ENCODE measurements around the gene TNS3. TPM values are rescaled to one million over a fixed set of nuclear protein-coding genes. Genes with fewer than 3 reads are reported as not detected.

The TNS3 gene
- total RNA-seq, 1 experiment from 2014 or later, result 533 TPM

DNA sequence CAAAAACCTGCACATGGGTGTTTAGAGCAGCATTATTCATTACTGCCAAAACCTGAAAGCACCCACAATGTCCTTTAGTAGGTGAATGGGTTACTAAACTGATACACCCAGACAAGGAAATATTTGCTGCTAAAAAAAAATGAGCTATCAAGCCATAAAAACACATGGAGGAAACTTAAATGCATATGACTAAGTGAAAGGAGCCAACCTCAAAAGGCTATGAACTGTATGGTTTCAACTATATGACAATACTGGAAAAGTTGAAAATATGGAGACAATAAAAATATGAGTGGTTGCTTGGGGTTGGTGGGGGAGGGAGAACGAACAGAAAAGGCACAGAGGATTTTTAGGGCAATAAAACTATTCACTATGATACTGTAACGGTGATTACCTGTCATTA is 291.0 kb downstream of the TNS3 start:
- no peak overlapping the region for H3K4me3 ChIP-seq (ENCODE audit: low read depth in 2 of 2, low read length in 2 of 2)

DNA sequence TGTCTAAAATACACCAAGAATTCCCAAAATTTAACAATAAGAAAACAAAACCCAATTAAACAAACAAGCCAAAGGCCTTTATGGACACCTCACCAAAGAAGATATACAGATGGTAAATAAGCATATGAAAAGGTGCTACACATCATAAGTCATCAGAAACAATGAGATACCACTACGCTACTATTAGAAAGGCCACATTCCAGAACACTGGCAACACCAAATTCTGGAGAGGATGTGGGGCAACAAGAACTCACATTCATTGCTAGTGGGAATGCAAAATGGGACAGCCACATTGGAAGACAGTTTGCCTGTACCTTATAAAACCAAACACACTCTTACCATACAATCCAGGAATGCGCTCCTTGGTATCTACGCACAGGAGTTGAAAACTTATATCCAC is 291.4 kb downstream of the TNS3 start:
- intact Hi-C loops (cut with micrococcal nuclease; ENCODE audit: unreplicated experiment), result no loop called here
- no peak for ATAC-seq
- Histone ChIP-seq H3K36me3 (ENCODE audit: control insufficient read depth, insufficient read depth, low read length) (peaks cover 96% of the 10 kb centered on the region), H3K4me3 (ENCODE audit: low read depth in 2 of 2, low read length in 2 of 2) (no peak overlapping the region), H3K27me3 (ENCODE audit: control insufficient read depth, insufficient read depth, low read length) (no peaks in the 10 kb centered on the region), H3K9me3 (ENCODE audit: control insufficient read depth, insufficient read depth, low read depth, low read length) (no peaks in the 10 kb centered on the region), H3K4me1 (ENCODE audit: control insufficient read depth, insufficient read depth, low read length) (peaks cover 44% of the 10 kb centered on the region), H3K27ac (ENCODE audit: low read length) (no peak overlapping the region)
- TF ChIP-seq POLR2AphosphoS5 (IDR thresholded peaks at IDR 0.05; ENCODE audit: low read depth, low read length), result no peak
- no peak for TF ChIP-seq SIN3A (IDR thresholded peaks at IDR 0.05; ENCODE audit: borderline replicate concordance, insufficient read depth, low read depth, low read length)
- TF ChIP-seq, protein P1, sequence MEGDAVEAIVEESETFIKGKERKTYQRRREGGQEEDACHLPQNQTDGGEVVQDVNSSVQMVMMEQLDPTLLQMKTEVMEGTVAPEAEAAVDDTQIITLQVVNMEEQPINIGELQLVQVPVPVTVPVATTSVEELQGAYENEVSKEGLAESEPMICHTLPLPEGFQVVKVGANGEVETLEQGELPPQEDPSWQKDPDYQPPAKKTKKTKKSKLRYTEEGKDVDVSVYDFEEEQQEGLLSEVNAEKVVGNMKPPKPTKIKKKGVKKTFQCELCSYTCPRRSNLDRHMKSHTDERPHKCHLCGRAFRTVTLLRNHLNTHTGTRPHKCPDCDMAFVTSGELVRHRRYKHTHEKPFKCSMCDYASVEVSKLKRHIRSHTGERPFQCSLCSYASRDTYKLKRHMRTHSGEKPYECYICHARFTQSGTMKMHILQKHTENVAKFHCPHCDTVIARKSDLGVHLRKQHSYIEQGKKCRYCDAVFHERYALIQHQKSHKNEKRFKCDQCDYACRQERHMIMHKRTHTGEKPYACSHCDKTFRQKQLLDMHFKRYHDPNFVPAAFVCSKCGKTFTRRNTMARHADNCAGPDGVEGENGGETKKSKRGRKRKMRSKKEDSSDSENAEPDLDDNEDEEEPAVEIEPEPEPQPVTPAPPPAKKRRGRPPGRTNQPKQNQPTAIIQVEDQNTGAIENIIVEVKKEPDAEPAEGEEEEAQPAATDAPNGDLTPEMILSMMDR (IDR thresholded peaks at IDR 0.05), result no peak
- TF ChIP-seq TCF7L2 (IDR thresholded peaks at IDR 0.05; ENCODE audit: low read depth, low read length), result no peak
- TF ChIP-seq, protein P2, sequence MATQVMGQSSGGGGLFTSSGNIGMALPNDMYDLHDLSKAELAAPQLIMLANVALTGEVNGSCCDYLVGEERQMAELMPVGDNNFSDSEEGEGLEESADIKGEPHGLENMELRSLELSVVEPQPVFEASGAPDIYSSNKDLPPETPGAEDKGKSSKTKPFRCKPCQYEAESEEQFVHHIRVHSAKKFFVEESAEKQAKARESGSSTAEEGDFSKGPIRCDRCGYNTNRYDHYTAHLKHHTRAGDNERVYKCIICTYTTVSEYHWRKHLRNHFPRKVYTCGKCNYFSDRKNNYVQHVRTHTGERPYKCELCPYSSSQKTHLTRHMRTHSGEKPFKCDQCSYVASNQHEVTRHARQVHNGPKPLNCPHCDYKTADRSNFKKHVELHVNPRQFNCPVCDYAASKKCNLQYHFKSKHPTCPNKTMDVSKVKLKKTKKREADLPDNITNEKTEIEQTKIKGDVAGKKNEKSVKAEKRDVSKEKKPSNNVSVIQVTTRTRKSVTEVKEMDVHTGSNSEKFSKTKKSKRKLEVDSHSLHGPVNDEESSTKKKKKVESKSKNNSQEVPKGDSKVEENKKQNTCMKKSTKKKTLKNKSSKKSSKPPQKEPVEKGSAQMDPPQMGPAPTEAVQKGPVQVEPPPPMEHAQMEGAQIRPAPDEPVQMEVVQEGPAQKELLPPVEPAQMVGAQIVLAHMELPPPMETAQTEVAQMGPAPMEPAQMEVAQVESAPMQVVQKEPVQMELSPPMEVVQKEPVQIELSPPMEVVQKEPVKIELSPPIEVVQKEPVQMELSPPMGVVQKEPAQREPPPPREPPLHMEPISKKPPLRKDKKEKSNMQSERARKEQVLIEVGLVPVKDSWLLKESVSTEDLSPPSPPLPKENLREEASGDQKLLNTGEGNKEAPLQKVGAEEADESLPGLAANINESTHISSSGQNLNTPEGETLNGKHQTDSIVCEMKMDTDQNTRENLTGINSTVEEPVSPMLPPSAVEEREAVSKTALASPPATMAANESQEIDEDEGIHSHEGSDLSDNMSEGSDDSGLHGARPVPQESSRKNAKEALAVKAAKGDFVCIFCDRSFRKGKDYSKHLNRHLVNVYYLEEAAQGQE (IDR thresholded peaks at IDR 0.05; ENCODE audit: insufficient read depth in 1 of 2, low read depth in 2 of 2, low read length in 1 of 2), result no peak
- DNase-seq (ENCODE audit: low read depth, low spot score), result no peak
- POLR2A ChIA-PET, result no interaction called here
- no TSS peak for BruUV-seq (replicated peaks)
- CTCF ChIA-PET, result no interaction called here
- in situ Hi-C loops (cut with HindIII; ENCODE audit: low pct_unique_long_range_greater_than_20kb, low sequenced_read_pairs), result no loop called here

More for the DNA sequence above, 291.0 kb downstream of the TNS3 start:
- DNase-seq (ENCODE audit: low read depth, low spot score) (no peak), ATAC-seq (no peak)
- in situ Hi-C loops (cut with HindIII; ENCODE audit: low pct_unique_long_range_greater_than_20kb, low sequenced_read_pairs), result no loop called here
- H3K4me1 ChIP-seq (ENCODE audit: control insufficient read depth, insufficient read depth, low read length), result peaks cover 44% of the 10 kb centered on the region
- POLR2A ChIA-PET, result no interaction called here
- no peaks in the 10 kb centered on the region for H3K27me3 ChIP-seq (ENCODE audit: control insufficient read depth, insufficient read depth, low read length)
- no peak overlapping the region; the same call in 1 of the 2 replicates for H3K27ac ChIP-seq (ENCODE audit: low read length)
- peaks cover 96% of the 10 kb centered on the region for H3K36me3 ChIP-seq (ENCODE audit: control insufficient read depth, insufficient read depth, low read length)
- no peaks in the 10 kb centered on the region for H3K9me3 ChIP-seq (ENCODE audit: control insufficient read depth, insufficient read depth, low read depth, low read length)
- no peak for TF ChIP-seq TCF7L2 (IDR thresholded peaks at IDR 0.05; ENCODE audit: low read depth, low read length)
- intact Hi-C loops (cut with micrococcal nuclease; ENCODE audit: unreplicated experiment), result no loop called here
- CTCF ChIA-PET, result no interaction called here
- BruUV-seq (replicated peaks), result no TSS peak

DNA sequence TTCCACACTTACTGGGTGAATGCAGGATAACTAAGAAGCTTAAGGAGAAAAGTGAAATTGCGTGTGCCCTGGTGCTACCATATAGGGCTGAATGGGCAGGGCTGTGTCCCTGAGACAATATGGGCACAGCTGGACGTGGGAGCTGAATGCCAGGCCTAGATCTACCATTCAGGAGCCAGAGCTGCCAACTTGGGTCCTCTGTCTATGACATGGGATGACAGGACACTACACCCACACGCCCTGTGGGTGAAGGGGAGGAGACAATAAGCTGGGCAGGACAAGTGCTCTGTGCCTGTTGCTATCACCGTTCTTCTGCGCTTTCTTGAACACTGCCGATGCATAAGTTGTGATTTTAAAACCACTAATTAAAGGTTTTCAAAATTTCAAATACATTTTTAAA is 293.9 kb downstream of the TNS3 start:
- CTCF ChIA-PET, result no interaction called here
- in situ Hi-C loops (cut with HindIII; ENCODE audit: low pct_unique_long_range_greater_than_20kb, low sequenced_read_pairs), result no loop called here

More for the DNA sequence above, 293.9 kb downstream of the TNS3 start:
- no peaks in the 10 kb centered on the region for H3K27me3 ChIP-seq (ENCODE audit: control insufficient read depth, insufficient read depth, low read length)
- H3K4me3 ChIP-seq (ENCODE audit: low read depth in 2 of 2, low read length in 2 of 2), result no peak overlapping the region
- no TSS peak for BruUV-seq (replicated peaks)
- intact Hi-C loops (cut with micrococcal nuclease; ENCODE audit: unreplicated experiment), result no loop called here
- TF ChIP-seq, protein P1 (IDR thresholded peaks at IDR 0.05), result no peak
- TF ChIP-seq SIN3A (IDR thresholded peaks at IDR 0.05; ENCODE audit: borderline replicate concordance, insufficient read depth, low read depth, low read length) (no peak), TCF7L2 (IDR thresholded peaks at IDR 0.05; ENCODE audit: low read depth, low read length) (no peak), POLR2AphosphoS5 (IDR thresholded peaks at IDR 0.05; ENCODE audit: low read depth, low read length) (no peak; the same call in 1 of the 2 replicates)
- TF ChIP-seq, protein P2 (IDR thresholded peaks at IDR 0.05; ENCODE audit: insufficient read depth in 1 of 2, low read depth in 2 of 2, low read length in 1 of 2), result no peak
- ATAC-seq (no peak), DNase-seq (ENCODE audit: low read depth, low spot score) (no peak)
- H3K9me3 ChIP-seq (ENCODE audit: control insufficient read depth, insufficient read depth, low read depth, low read length), result no peaks in the 10 kb centered on the region
- POLR2A ChIA-PET, result no interaction called here
- no peak overlapping the region for H3K27ac ChIP-seq (ENCODE audit: low read length)
- peaks cover 23% of the 10 kb centered on the region for H3K4me1 ChIP-seq (ENCODE audit: control insufficient read depth, insufficient read depth, low read length)
- H3K36me3 ChIP-seq (ENCODE audit: control insufficient read depth, insufficient read depth, low read length), result peaks cover 90% of the 10 kb centered on the region
